HUES48 (cell line): ENCODE results near the gene DCAF12.
"Not testable (repeated sequence)": the region's sequence is repeated elsewhere in the genome, so short reads cannot be mapped to it uniquely, and the experiment has no call there.

ENCODE experiments used
- H3K27ac ChIP-seq: one replicate; pipeline ENCODE4 v1.7.0; 2013; ENCODE audit warnings: low read depth, low read length, inconsistent platforms
- H3K27me3 ChIP-seq: 2 replicates; pipeline ENCODE4 v1.6.1; 2013; ENCODE audit warnings: mild to moderate bottlenecking, low read length; ENCODE audit not compliant: control insufficient read depth, insufficient read depth
- H3K36me3 ChIP-seq: 2 replicates; pipeline ENCODE4 v1.6.1; 2013; ENCODE audit warnings: low read length; ENCODE audit not compliant: control insufficient read depth, insufficient read depth
- H3K4me1 ChIP-seq: 2 replicates; pipeline ENCODE4 v1.6.1; 2013; ENCODE audit warnings: mild to moderate bottlenecking, low read length; ENCODE audit not compliant: control insufficient read depth, insufficient read depth
- H3K4me3 ChIP-seq: 2 replicates; pipeline ENCODE4 v1.5.1; 2013; ENCODE audit warnings: mild to moderate bottlenecking, low read depth, low read length
- H3K9ac ChIP-seq: 2 replicates; pipeline ENCODE4 v1.6.1; 2013; ENCODE audit warnings: mild to moderate bottlenecking, low read depth, low read length, moderate library complexity
- H3K9me3 ChIP-seq: 2 replicates; pipeline ENCODE4 v1.6.1; 2013; ENCODE audit warnings: low read length; ENCODE audit not compliant: control insufficient read depth, insufficient read depth

Gene DCAF12

DNA sequence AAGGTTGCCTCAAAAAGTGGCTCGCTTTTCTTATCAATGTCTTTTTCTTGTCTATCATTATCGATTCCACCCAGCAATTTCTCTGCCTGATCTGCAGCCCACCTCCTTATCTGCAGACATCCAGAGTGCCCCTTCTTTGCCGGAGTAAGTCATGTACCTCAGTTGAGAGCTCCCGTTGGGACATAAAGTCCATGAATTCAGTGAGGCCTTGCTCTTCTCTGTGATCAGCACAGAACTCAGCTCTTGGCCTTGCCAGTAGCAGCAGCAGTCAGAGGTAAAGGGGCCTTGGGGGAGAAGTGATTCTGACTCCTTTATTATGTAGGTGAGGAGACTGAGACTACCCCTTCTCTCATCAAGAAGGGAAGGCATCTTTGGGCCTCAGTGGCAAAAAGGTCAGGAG is 24.9 kb upstream of the DCAF12 start:
- Histone ChIP-seq H3K27ac (no peak overlapping the region), H3K9ac (no peak overlapping the region), H3K27me3 (no peaks in the 10 kb centered on the region), H3K9me3 (no peaks in the 10 kb centered on the region), H3K4me3 (no peak overlapping the region), H3K36me3 (no peaks in the 10 kb centered on the region), H3K4me1 (peaks cover 10% of the 10 kb centered on the region; the same call in 1 of the 2 replicates)

DNA sequence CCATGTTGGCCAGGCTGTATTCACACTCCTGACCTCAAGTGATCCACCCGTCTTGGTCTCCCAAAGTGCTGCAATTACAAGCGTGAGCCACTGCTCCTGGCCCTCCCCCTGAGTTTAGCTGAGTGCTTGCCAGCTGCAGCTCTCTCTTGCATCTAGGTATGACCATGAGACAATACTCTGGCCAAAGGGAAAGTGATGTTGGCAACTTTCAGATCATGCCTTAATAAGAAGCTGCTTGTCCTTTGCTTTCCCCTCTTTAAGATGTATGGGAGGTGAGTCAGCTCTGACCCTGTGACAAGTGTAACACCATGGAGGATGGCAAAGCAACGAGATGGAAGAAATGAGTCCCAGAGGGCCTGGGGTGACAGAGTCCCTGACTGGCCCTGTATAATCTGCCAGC is 18.7 kb upstream of the DCAF12 start:
- H3K4me1 ChIP-seq: no peaks in the 10 kb centered on the region
- no peaks in the 10 kb centered on the region for H3K9me3 ChIP-seq
- no peak overlapping the region for H3K27ac ChIP-seq
- H3K9ac ChIP-seq: no peak overlapping the region
- no peak overlapping the region for H3K4me3 ChIP-seq
- no peaks in the 10 kb centered on the region for H3K36me3 ChIP-seq
- H3K27me3 ChIP-seq: no peaks in the 10 kb centered on the region

DNA sequence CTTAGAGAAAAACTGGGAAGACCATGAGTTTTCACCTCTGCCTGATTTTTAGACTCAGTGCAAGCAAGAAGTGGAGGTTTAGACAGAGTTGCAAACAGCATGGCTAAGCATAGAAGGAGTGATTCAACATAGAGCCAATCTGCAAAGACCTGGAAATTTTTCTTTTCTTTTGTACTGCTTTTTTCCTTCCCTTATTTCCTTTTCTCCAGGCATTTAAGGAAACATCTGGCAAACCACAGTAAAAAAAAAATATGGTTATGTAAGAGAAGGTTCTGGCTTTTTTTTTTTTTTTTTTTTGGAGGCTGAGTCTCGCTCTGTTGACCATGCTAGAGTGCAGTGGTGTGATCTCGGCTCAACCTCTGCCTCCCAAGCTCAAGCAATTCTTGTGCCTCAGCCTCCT is 16.6 kb upstream of the DCAF12 start:
- no peak overlapping the region for H3K27ac ChIP-seq
- H3K9me3 ChIP-seq: no peaks in the 10 kb centered on the region
- no peak overlapping the region for H3K9ac ChIP-seq
- H3K4me3 ChIP-seq: no peak overlapping the region
- no peaks in the 10 kb centered on the region for H3K4me1 ChIP-seq
- H3K36me3 ChIP-seq: no peaks in the 10 kb centered on the region
- no peaks in the 10 kb centered on the region for H3K27me3 ChIP-seq

DNA sequence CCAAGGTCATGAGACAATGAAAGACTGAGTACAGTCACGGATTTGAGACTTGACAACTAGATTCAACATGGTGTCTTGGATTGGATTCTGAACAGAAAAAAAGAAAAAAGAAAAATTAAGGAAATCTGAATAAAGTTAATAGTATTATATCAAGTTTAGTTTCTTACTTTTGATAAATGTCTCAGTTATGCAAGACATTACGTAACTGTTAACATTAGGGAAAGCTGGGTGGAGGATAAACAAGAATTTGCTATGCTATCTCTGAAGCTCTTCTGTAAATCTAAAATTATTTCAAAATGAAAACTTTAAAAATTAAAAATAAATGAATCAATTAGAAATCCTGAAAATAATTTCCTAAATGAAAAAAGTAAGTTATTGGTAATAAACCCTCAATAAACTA is 14.4 kb upstream of the DCAF12 start:
- Histone ChIP-seq H3K4me1 (no peaks in the 10 kb centered on the region), H3K4me3 (no peak overlapping the region), H3K27ac (no peak overlapping the region), H3K36me3 (no peaks in the 10 kb centered on the region), H3K9me3 (no peaks in the 10 kb centered on the region; the same call in 1 of the 2 replicates), H3K9ac (no peak overlapping the region), H3K27me3 (no peaks in the 10 kb centered on the region)

DNA sequence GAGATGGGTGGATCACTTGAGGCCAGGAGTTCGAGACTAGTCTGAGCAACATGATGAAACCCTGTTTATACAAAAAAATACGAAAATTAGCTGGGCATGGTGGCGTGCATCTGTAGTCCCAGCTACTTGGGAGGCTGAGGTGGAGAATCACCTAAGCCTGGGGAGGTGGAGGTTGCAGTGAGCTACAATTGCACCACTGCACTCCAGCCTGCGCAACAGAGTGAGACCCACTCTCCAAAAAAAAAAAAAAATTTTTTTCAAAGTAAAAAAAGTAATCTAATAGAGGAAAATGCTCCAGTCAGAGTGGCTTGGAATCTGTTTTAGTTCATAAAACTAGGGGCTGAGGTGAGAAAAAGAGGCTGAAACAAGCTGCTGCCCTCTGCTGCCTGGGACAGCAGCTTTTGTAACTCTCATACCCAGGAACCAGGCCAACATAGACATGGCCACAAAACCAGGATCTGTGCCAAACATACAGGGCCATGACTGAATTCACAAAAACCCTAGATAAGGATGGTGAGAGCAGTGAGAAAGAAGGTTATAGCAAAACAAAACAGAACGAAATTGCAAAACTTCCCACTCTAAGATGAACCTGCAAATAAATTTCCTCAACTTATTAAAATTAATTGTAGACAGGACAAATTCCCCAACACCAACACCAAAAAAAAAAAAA is 13.1 kb upstream of the DCAF12 start:
- Histone ChIP-seq H3K9ac (no peak overlapping the region), H3K36me3 (no peaks in the 10 kb centered on the region), H3K4me1 (no peaks in the 10 kb centered on the region), H3K27me3 (no peaks in the 10 kb centered on the region), H3K4me3 (no peak overlapping the region), H3K9me3 (no peaks in the 10 kb centered on the region; the same call in 1 of the 2 replicates), H3K27ac (no peak overlapping the region)

DNA sequence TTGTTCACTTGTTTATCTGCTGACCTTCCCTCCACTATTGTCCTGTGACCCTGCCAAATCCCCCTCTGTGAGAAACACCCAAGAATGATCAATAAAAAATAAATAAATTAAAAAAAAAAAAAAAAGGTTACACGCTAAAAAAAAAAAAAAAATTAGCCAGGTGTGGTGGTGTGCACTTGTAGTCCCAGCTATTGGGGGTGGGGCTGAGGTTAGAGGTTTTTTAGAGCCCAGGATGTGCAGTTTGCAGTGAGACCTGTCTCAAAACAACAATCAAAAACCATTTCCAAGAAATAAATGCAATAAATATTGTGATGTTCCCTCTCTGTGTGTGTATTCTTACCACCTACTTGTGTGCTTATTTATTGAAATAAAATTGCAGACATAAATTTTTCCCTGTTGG is 12.1 kb upstream of the DCAF12 start:
- H3K4me1 ChIP-seq, H3K27ac ChIP-seq, H3K9me3 ChIP-seq, H3K36me3 ChIP-seq, H3K27me3 ChIP-seq, H3K9ac ChIP-seq, H3K4me3 ChIP-seq: not testable (repeated sequence)

DNA sequence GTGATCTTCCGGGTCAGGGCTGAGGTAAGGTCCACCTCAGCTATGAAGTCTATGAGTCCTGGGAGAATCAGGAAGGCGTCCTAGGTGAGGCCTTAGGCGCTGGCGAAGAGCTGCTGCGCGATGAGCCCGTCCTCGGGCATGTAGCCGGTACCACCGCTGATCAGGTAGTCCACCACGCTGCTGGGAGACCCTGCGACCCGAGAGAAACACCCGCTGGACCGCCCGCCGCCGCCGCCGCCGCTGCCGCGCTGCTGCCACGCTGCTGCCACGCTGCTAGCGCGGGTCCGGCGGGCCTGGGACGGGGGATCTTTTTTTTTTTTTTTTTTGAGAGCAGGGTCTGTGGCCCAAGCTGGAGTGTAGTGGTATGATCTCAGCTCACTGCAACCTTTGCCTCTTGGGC is 8.0 kb upstream of the DCAF12 start:
- no peaks in the 10 kb centered on the region for H3K4me1 ChIP-seq
- no peaks in the 10 kb centered on the region; the same call in 1 of the 2 replicates for H3K9me3 ChIP-seq
- no peaks in the 10 kb centered on the region for H3K36me3 ChIP-seq
- H3K27me3 ChIP-seq: no peaks in the 10 kb centered on the region
- no peak overlapping the region for H3K4me3 ChIP-seq
- H3K9ac ChIP-seq: no peak overlapping the region
- H3K27ac ChIP-seq: no peak overlapping the region

DNA sequence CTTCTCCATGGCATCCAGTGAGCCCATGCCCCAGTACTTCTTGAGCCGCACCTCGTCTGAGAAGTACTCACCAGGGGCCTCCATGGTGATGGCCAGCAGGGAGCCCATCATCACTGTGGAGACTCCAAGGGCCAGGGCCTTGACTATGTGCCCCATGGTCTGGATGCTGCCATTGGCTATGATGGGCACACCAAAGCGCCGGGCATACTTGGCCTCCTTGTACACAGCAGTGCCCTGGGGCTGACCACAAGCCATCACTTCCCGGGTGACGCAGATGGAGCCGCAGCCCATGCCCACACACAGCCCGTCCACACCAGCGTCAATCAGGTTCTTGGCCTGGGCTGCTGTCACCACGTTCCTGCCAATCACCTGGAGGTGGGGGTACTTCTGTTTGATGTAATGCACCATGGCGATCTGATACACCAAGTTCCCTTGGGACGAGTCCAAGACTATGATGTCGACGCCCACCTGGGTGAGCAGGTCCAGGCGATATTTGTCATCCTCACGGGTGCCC is 7.0 kb upstream of the DCAF12 start:
- Histone ChIP-seq H3K4me1 (no peaks in the 10 kb centered on the region), H3K27ac (no peak overlapping the region), H3K9me3 (no peaks in the 10 kb centered on the region; the same call in 1 of the 2 replicates)

DNA sequence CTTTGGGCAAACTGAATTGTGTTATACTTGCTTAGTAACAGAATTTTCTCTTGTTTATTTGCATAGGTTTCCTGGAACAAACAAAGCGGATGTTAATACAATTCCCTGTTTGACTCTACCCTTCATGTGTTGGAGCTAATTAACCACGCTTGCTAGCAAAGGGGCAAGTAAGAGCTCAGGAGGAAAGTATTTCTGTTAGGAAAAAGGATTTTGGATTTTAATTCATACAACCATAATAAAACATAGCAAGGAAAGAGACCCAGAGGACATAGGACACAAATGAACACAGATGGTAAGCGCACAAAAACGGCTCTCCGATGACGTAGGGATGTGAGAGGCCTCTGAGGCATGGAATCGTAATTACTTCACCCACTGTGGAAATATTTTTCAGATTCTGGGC is 5.1 kb upstream of the DCAF12 start:
- no peak overlapping the region for H3K4me3 ChIP-seq
- no peak overlapping the region for H3K27ac ChIP-seq
- no peaks in the 10 kb centered on the region for H3K27me3 ChIP-seq
- no peak overlapping the region for H3K9ac ChIP-seq
- no peaks in the 10 kb centered on the region; the same call in 1 of the 2 replicates for H3K9me3 ChIP-seq
- no peaks in the 10 kb centered on the region for H3K36me3 ChIP-seq
- H3K4me1 ChIP-seq: peaks cover 6% of the 10 kb centered on the region

More for the DNA sequence above, 7.0 kb upstream of the DCAF12 start:
- no peaks in the 10 kb centered on the region for H3K36me3 ChIP-seq
- H3K4me3 ChIP-seq: no peak overlapping the region
- H3K9ac ChIP-seq: no peak overlapping the region
- no peaks in the 10 kb centered on the region for H3K27me3 ChIP-seq

DNA sequence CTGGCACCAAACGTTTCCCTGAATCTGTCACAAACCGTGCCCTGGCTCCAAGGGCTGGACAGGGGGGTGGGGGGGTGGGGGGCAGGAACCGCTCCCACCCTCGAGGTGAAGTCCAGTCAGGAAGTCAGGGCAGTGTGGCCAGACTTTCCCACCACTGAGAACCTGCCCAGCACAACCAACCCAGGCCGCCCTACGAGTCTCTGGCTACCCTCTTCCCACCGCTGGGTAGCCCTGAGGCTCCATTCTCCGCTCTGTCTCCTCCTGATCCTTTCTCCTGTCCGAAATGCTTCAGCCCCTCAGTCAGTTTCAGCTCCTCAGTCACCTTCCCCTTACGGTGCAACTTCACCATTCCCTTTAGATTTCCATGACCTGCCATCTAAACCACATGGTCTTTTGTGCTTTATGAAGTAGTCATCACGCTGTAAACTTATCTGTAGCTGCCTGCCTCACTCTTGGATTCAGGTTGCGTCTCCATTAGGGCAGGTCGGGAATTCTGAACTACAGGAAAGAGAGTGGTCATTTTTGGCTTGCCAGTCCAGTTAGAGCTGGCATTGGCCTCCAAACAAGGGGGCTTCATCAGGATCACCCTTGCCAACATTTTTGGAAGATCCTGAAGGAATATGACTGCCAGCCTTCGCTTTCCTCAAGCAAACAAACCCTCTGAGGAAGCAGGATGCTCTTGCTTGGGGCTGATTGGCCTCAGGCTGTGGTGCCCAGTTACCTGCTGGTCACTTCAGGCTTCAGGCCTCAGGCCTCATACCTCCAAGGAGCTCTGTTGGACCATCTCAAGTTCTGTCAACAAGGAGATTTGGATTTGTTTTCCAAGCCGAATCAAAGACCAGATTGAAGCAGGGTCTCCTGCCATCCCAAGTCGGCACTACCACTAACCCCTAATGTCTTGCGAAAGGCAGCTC is 794 bp upstream of the DCAF12 start:
- Histone ChIP-seq H3K9ac (peak overlapping the region; percentile 84; the same call in 1 of the 2 replicates), H3K4me3 (peak overlapping the region; percentile 100), H3K9me3 (no peaks in the 10 kb centered on the region), H3K4me1 (peaks cover 17% of the 10 kb centered on the region), H3K36me3 (peaks cover 26% of the 10 kb centered on the region), H3K27me3 (no peaks in the 10 kb centered on the region), H3K27ac (peak overlapping the region; percentile 93)

DNA sequence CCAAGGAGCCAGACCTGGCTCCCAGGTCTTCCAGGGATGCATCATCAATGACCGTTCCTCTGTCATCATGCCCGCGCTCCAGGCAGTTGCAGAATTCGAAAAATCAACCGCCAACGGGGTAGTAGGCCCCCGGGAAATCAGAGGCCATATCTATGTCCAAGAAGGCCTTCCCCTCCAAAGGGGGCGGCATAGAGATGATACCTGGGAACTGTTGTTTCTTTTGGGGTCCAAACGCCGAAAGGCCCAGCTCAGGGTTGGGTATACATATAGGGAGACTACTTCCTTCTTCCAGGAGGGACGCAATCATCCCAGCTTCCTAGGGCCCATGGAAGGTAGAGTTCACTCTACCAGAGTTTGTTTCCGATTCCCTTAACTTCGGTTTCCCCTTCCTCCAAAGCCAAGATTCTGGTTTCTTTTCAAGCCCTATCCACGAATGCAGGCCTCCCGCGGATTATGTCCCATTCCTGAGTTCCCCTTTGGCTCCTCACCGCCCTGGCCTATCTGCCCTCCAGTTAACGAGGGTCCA is 754 bp downstream of the DCAF12 start:
- H3K27me3 ChIP-seq: no peaks in the 10 kb centered on the region
- peak overlapping the region; percentile 93 for H3K27ac ChIP-seq
- peaks cover 34% of the 10 kb centered on the region for H3K36me3 ChIP-seq
- peak overlapping the region; percentile 100 for H3K4me3 ChIP-seq
- H3K9ac ChIP-seq: peak overlapping the region; percentile 84
- H3K9me3 ChIP-seq: no peaks in the 10 kb centered on the region
- H3K4me1 ChIP-seq: peaks cover 17% of the 10 kb centered on the region
